Tongue (tissue), 2 donors: ENCODE data around the gene ATXN7. TPM values are rescaled to one million over a fixed set of nuclear protein-coding genes. Genes with fewer than 3 reads are reported as not detected.

Experiments used
- DNase-seq: peaks from one replicate; pipeline ENCODE4 v3.0.0-alpha.2; 2015
- total RNA-seq: library from RNA; depleted of rRNA; stranded (reverse); fragments of >200 nt; gene quantifications from one replicate; pipeline ENCODE4 v1.2.3, GENCODE V29; 2014

The ATXN7 gene
- total RNA-seq, 1 donor from 2014 or later, result 18.3 TPM

DNA sequence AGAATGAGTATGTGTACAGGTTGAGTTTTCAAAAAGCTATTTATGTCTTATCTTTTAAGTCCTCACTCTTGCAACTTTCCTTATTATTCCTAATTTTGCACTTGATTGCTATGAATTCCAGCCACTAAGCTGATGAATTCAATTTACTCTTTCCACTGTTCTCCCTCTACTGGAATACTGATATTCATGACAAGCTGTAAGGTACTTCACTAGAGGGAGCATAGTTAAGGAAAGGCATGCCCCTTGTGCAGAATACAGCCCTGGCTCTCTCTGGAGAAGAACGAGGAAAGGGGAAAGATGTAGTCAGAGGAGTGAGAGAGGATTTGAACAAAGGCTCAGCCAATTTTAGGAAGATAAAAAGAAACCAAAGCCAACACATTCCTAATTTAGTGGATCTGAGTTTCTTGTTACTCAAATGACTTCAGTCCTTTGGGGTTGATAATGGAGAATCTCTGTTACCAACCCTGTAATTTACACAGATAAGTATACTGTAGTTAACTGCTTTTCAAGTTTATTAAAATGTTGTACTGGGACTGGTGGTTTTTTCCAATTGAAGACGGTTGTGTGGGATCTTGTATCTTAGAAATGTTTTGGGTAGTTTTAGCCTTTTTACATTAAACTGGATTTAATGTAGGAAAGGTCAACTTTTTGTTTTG is 44.5 kb downstream of the ATXN7 start:
- DNase-seq, result peak; percentile 19

DNA sequence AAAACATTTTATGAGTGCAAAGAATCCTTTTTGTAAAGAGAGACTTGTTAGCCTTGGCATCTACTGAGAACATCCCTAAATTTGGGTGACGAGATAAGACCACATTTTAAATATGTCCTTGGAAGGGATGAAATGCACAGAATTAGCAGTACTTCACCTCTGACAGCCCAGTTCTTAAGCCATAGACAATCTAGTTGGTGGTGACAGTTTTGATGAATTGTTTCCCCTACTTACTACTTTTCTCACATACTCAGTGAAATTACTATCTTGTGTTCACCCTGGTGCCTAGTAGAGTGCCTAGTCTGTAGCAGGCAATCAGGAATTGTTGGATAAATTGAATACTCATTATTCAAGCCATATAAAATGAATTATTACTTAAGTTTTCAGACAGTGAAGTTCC is 45.1 kb downstream of the ATXN7 start:
- DNase-seq, result no peak

DNA sequence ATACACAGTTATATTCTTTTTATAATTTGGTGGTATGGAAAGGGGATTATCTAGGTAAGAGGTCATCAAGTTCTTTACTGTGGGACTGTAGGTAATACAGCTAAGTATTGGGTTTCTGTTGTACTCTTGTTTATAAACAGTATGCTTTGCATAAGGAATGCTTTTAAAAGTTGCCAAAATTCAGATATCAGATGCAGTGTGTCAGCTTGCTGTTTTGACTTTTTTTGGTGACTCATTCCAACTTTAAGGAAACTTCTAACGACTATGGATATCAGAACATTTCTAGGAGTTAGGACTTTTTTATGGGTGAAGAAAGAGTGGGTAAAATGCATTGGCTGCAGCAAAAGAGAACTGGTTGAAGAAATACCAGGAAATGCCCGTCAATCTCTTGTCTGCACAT is 45.8 kb downstream of the ATXN7 start:
- DNase-seq, result no peak

DNA sequence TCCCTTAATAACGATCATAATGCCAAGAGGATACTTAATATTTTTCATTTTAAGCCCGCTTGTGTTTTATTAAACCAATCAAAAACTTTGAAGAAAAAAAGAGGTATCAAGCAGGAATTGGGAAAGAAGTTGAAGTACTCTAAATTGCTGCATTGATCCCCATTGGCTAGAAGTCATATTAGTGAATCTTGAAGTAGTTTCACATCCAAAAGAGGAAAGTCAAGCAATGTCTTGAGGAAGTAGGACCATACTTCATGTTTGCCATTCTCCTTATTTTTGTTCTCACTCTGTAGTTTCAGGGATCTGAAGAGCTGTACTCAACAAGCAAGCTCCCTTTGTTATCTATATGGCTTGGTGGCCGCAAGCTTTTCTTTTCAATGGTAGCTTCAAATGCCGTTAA is 46.3 kb downstream of the ATXN7 start:
- DNase-seq, result no peak

DNA sequence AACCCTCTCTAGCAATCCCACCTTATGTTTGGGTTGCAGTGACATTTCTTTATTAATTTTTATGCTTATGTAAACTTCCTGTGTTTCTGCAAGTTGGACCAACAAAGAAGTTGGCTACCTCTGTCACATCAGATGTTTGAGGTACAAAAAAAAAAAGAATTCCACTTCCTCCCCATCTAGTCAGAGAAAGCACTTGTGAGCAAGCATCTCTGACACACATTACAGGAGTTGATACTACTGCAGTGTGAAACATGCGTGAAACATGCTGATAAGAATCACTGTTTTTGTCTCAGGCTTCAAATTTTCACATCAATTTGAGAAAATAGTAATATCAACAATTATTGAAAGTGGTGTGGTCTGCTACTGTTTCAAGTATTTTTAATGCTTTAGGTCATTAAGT is 47.2 kb downstream of the ATXN7 start:
- DNase-seq, result no peak

DNA sequence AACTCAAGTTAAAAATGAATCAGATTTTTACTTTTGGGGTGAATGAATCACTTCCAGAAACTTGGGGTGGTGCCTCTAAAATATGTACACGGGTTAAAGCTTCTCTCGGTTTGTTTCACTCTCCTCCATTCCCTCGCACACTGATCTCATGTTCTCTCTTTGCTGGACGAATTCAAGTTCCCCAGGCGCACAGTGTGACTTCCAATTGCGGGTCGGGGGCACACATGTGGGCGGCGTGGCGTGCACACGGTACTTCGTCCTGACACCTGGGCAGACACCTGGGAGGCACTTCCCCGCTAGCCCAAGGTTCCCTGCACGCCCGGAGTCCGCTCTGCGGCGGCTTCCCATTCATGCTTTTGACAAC is 47.8 kb downstream of the ATXN7 start:
- no peak for DNase-seq

DNA sequence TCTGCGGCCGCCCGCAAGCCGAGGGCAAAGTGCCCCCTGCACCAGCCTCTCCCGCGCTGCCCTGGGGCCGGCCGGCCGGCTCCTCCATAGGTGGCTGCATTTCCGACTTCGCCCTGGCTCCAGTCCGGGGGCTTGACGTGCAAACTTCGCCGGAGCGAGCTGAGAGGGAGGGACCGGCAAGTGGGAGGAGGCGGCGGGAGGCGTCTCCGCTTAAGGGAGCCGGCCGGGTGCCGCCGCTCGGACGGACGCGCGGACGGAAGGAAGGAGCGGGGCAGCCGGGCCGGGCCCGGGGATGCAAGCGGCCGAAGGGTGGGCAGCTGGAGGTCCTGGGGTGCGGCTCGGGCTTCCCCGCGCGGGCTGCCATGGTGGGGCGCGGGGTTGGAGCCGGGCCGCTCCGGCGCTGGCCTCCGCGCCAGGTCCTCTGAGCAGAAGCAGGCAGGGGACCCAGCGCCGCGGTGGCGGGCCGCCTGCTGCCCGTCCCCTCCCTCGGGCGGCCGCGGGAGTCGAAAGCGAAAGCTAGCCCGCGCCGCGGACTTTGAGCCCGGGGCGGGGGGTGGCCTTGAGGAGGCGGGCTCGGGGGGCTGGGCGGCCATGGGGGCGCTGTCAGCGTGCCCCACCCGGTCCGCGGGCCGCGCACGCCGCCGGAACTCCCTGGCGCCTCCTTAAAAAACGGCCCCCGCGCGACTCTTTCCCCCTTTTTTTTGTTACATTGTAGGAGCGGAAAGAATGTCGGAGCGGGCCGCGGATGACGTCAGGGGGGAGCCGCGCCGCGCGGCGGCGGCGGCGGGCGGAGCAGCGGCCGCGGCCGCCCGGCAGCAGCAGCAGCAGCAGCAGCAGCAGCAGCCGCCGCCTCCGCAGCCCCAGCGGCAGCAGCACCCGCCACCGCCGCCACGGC is 48.5 kb downstream of the ATXN7 start, which contains the start of gene SCAANT1:
SCAANT1 (minus strand) TSS at position 511 of the 895 bp plus-strand sequence.
- peak; percentile 95 for DNase-seq

DNA sequence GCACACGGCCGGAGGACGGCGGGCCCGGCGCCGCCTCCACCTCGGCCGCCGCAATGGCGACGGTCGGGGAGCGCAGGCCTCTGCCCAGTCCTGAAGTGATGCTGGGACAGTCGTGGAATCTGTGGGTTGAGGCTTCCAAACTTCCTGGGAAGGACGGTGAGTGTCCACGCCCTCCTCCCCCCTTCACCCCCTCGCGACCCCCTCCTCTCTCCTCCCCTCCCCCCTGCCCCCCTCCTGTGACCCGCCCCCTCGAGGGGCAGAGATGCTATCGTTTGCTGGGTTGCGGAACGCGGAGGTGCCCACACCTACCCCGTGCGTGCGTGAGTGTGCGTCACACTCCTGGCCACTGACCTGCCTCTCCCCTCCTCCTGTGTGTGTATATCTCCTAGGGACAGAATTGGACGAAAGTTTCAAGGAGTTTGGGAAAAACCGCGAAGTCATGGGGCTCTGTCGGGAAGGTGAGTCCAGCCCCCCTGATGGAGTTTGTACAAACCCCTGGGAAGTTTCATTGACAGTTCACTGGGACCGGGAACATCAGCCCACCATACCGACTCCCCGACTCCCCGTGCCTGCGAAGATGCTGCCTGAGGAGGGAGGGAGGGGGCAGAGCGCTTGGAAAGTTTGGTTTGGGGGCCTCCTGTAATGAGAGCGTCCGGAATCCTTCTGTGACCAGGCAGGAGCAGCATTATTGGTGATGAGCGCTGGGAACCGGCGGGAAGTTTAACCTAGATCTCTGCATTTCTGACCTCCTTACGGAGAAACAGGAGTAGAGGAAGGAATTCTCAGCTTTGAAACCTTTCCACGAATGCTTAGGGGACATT is 49.3 kb downstream of the ATXN7 start:
- peak; percentile 64 for DNase-seq

DNA sequence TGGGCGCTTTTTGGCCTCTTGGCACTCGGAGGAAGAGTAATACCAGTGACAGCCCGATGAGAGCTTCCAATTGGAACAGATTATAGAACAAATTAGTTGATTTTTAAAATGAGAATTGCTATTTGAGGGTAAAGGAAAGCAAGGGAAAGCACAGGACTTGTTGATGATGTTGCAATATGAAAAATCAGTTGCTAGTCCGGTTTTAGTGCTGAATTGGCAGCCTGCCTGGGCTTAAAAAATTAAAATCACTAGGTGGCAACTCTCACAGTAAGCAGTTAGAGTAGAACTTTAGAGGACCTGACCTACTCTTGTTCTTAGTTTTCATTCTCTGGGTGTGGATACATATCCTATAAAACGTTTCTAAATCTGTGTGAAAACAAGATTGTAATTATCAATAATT is 50.6 kb downstream of the ATXN7 start:
- DNase-seq, result peak; percentile 27

DNA sequence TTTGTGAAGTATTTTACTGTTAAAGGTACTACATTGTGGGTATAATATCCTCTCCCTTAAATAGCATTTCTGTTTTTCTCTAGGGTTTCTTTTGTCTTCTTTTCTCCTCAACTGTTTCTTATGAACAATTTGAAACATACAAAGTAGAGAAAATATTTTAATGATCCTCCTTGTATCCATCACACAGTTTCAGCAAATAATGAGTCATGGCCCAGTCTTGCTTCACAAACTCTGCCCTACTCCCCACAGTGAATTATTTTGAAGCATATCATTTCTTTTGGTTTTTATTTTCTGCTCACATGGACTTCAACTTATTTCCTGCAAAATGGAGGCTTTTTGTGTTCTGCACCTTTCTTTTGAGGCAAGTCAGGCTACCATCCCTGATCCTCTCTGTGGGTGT is 54.7 kb downstream of the ATXN7 start:
- no peak for DNase-seq

DNA sequence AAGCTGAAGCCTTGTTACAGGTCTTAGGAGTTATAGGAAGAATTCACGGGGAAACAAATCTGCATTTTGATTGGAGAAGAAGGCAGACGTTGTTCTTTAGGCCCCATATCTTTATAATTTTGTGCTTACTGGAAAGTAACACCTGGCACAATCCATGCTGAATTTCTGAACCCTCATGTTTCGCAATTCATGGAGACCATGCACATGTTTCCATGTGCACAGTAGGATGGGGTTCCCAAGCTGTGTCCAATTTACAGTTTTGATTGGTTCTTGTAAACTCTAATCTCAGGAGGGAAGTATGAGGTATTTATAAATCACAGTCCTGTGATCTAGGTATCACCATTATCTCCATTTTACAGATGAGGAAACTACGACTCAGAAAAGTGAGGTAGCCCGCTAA is 56.3 kb downstream of the ATXN7 start:
- no peak for DNase-seq

DNA sequence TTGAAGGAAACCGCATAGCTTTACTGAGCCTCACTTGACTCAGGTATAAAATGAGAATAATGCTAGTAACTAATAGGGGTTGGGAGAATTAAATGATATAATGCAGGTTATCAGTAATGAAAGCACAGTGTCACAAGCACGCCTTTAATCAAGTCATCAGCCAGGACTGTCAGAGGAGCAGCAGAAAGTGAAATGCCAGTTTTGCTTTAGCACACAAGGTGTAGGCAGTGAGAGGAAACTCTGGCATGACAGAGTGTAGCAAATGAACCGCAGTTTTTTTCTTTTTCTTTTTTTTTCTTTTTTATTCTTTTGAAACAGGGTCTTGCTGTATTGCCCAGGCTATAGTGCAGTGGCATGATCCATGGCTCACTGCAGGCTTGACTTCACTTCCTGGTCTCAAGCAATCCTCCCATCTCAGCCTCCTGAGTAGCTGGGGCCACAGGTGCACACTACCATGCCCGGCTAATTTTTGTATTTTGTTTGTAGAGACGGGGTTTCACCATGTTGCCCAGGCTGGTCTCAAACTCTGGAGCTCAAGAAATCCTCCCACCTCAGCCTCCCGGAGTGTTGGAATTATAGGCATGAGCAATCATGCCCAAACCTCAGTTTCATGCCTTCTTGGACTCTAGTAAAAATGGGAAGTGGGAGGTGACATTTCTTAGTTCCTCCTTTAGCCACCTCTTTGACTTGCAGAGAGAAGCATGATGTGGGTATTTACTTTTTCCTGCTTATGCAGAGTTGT is 58.2 kb downstream of the ATXN7 start:
- DNase-seq, result no peak

DNA sequence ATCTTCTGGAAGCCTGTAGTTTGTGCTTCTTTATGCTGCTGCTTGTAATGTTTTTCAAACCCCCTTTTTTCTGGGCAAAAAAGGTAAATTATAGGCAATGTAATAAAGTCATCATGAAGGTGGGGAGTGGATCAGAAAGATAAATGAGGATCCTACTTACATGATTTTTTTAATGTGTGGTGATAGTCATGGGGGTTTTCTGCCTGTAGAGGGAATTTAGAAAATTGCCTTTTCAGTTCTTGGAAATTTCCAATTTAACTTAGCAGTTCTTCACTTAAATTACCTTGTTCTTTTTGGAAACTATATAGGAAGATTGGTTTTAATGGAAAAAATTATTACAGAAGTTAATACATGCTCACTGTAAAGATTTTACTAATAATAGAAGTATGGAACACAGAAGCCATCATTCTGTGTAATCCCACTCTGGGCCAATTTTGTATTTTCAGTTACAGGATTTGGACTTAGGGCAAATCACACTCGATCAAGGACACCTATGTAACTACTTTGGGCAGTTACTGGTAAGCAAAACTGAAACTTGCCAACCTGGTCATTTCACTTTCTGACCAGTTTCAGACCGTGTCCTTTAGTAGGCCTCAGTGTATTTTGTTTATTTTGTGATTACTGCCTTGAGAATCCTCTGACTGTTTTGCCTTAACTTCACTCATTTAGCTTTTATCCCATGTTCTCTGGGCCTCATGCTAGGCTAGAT is 59.0 kb downstream of the ATXN7 start:
- no peak for DNase-seq

DNA sequence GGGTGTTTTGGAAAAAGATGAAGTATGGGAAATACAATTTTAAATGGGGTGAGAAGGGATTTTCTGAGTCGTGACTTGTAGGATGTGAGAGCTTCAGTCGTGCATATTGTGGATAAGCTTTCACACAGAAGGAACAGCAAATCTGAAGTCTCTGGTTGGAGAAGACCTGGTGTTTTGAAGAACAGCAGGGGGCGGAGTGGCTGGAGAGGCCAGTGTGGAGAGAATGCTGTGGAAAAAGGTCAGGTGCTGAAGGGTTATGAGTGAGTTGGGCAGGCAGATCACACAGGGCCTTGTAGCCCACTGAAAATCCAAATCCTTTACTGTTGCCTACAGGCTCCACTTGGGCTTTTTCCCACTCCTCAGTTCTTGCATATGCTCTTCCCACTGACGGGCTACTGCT is 62.6 kb downstream of the ATXN7 start:
- DNase-seq, result no peak

DNA sequence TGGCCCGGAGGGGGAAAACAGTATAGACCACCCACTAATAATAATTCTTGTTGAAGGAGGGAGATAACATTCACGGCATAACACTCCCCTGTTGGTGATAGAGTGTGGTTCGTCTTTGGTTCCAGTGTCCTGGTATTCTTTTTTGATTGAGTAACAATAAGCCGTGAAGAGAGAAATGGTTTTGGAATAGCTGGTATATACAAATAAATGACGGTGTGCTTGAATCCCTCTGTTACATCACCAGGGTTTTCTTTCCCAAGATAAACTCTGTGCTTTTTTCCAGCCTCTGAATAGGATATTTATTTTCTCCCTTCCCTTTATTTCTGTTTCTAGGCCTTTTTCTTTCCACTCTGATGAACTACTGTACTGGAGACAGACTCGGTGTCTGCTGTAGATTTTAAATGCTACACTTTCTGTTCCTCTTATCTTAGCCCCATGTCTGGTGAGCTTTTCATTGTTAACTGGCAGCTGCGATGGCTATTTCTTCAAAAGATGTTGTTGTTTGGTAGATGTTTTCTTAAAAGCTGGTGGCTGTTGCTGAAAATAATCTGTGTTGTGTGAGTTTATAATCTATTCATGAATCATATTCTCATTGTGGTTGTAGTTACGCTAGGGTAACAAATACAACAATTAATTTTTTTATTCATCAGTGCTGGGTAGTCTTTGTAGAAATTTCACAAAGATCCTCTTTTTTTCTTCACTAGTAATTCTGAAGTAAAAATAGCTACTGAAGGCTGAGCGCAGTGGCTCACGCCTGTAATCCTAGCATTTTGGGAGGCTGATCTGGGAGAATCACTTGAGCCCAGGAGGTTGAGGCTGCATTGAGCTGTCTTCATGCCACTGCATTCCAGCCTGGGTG is 64.0 kb downstream of the ATXN7 start:
- no peak for DNase-seq

DNA sequence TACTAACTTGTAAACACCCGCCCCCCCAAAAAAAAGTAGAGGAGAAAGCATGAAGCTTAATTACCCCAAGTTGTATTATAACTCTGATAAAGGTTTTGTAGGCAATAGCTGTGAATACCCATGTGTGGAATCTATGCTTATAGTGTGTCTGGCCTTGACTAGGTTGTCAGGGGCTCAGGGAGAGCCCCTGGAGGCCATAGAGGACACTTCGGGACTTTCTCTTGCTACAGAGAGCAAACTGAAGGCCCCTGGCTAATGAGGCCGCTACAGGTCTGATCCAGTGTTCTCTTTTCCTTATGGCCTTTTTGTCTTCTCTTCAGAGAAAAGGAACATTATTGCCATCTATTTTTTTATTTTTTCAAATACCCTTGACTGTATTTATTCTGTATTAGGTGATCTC is 67.6 kb downstream of the ATXN7 start:
- DNase-seq, result no peak

DNA sequence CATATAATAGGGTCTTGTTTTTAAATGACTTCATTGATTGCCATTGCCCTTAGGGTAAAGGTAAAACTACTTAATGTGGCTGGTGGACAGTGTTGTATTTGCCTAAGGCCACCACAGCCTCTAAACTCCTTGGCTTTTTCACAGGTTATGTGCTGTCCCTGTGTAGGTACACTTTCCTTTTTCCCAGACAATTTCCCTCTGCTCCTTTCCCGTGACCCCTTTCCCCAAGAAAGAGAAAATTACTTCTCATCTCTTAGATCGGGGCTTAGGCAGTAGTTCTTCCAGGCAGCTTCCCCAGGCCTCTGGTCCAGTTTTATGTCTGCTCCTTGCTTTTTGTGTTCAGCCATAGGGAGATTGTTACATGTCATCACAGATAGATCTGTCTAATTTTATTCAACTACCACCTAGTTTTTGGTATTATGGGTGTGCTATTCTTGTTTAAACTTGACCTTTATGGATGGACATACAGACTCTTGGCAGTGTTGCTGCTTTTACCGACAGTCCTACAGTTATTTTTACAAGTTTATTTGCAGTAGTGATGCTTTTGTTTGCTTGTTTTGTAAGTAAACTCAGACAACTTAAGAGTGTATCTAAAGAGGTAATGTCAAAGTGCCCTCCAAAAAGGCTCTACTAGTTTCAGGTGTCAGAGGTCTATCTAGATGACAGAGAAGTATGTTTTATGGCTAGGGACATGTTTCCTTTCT is 69.0 kb downstream of the ATXN7 start:
- no peak for DNase-seq

DNA sequence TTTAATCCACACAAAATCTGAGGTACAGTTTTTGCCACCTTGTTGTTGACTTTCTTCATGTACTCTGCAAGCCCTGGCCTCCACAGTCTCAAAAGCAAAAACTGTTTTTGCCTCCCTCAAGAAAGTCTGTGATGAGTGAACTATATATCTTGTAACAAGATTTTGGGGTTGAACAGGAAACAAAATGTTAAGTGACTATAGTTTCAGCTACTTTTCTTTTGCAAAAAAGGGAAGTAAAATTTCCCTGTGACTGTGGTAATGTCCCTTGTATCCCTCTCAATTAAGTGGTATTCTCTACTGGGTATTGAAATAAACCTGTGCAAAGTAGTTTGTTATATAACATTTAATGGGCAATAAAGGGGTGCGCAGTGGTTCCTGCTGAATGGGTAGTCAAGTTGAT is 69.8 kb downstream of the ATXN7 start:
- DNase-seq, result no peak

DNA sequence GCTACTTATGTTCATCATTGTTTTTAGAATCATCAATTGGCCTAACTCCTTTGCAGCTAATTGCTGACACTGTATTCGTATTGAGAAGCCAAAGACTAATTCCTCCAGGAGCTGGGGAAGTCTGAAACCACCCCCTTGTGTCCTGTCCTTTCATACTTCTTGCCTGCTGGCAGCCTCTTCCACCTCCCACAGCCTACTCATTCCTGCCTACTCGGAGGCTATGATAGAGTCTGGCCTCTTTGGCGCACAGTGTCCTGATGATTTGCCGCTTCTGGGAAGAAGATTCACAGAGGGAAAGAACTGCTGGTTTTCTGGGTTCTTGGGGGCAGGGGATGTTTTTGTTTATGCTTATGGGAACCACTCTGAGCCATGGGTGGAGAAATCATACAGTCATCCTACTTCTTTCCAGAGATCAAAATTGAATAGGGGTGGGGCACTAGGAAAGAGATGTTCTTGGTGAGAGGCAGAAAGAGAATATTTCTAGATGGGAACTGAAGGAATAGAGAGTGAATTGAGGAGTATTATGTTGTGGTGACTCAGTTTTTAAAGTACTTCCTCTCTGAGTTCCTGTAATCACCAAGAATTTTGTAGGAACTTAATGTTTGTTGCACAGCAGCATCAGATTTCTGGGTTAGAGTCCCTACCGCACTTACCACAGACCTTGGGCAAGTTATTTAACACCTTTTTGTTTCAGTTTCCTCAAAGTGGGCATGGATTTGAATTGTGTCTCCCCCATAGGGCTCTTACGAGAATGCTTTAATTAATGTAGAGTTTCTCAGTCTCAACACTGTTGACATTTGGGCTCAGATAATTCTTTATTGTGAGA is 70.6 kb downstream of the ATXN7 start:
- DNase-seq, result no peak
